Lung microvascular endothelial cell (primary cell): ENCODE data around the gene USP47. TPM values are rescaled to one million over a fixed set of nuclear protein-coding genes. Genes with fewer than 3 reads are reported as not detected.
A peak's percentile ranks its signal among the peaks of the same experiment; 100 is the strongest.

Experiments used
- DNase-seq, 2 donors: peaks; one replicate each; pipeline versions ENCODE4 v3.0.0 to v3.0.0-alpha.2; 2010; ENCODE audit warnings: low read depth in 2 of 2
- total RNA-seq: library from RNA; depleted of rRNA; stranded (reverse); fragments of >200 nt; gene quantifications from 2 replicates; pipeline ENCODE4 v1.2.1, GENCODE V29; 2014

USP47 gene
- total RNA-seq, 1 donor from 2014 or later = 59.1 TPM

DNA sequence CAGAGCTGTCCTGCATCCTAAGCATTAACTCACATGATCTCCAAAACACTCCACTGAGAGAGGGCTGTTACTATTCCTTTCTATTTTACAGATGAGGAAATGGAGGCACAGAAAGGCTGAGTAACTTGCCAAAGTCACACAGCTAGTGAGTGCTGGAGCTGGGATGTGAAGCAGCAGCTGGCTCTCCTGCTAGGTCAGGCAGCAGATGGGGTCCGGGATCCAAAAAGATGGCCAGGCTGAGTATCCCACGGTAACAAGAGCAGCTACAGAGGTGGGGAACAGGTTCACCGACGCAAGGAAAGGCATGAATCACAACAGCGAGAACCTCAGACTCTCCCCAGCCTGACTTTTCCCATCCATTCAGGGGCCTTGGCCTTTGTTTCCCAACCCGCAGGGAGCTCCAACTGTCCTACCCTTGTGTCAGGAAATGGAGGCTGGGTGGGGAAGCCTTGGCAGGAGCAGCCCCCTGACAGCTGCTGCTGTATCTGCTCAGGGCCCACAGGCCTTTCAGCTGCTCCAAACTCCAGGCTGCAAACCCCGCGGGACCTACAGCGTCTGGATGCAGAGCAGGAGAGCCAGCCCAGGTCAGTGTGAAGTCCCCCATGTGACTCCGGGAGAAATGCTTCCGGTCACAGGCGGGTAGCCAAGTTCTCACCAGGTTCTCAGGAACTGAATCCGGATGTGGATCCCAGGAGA lies 137.2 kb downstream of the USP47 start:
- peak; percentile 81 to 95 for DNase-seq

DNA sequence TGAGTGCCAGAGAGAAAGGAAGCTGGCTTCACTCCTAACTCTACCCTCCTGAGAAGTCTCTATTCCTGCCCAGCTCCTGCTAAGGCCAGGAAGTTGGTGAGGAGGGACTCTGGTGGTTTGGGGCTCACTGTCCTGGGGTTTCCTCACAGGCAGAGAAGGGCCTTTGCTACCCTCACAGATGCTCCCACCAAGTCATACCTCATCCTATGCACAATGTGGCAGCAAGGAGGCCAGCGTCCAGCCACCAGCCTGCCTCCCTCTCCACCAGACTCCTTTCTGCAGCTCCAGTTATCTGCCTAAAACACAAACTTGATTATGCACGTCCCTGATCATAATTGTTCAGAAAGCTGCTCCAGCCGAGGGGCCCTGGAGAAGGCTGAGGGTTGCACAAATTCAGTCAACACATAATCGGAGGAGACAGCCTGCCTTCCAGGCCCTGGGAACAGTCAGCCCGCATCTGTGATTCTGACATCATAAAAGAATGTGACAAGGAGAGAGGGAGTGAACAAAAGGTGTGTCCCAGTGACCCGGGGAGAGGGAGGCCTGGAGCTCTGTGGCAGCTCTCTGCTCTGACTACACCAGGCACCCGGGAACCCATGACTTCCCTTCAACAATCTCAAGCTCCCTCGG lies 137.8 kb downstream of the USP47 start:
- peak in 1 of 2 donors; percentile 64 for DNase-seq

DNA sequence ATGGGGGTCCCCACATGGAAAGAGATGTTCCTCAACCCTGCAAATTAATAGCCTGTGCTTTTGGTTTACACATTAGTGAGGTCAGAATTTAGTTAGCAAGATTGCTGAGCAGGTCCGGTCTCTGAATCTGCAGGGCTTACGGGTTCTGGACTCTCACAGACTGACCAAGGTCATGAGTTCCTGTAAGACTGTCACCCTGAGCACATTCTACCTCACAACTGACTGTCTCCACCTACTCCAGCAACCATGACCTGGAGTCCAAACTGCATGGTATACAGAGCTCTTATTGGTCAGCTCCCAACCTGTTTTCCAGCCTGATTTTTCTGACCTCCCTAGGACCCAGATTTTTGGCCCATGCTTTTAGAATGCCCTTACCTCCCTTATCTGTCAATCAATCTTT lies 138.4 kb downstream of the USP47 start:
- peak in 1 of 2 donors; percentile 33 for DNase-seq

DNA sequence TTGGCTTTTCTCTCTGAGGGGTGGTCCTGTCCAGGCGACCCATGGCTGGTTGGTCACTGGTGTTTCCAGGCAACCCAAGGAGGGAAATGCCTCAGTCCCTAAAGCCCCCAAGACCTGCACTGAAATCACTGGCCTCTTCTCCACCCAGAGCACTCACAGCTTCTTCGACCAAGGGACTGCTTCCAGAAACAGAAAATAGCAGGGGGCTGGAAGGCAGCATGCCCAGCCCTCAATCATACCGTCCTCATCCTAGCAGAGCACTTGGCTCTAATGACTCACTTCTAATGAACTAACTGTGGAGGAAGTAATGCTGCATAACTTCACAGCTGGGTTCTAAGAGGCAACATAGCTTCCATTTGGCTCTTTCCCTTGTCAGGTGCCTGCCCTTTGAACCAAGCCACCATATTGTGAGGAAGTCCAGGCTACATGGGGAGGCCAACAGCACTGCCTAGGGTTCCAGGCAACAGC lies 139.1 kb downstream of the USP47 start:
- peak in 1 of 2 donors; percentile 66 for DNase-seq

DNA sequence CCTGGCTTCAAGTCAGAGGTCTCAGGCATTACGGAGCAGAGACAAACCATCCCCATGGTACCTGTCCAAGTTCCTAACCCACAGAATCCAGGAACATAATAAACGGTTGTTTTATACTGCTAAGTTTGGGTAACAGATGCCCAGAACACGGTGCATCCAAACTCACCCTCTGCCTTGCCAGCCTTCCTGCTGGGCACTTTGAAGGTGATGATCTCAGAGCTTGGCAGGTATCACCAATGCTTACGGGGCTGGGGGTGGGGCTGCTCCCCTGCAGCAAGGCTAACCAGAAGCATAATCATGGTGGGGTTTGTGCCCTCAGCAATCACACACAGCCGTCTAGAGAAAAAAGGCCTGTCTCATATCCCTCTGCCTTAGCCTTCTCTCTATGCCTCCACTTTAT lies 139.6 kb downstream of the USP47 start:
- no peak for DNase-seq

DNA sequence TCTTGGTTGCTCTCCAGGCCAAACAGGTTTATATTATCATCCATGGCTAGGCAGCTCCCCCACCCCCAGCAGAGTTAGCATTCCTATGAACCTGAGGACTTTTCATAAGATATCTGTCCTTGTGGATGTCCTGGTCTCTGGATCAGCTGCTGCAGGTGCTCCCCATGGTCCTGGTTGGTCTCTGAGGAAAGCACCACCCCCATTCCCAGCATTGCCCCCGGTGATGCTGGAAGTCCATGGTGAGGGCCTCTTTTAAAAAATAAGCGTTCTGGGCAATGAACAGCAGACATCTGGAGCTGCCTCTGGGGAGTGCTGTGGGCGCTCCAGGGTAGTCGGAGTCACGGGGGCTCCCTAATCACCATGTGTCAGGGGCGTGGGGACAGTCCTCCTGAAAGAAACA lies 140.1 kb downstream of the USP47 start:
- no peak for DNase-seq

DNA sequence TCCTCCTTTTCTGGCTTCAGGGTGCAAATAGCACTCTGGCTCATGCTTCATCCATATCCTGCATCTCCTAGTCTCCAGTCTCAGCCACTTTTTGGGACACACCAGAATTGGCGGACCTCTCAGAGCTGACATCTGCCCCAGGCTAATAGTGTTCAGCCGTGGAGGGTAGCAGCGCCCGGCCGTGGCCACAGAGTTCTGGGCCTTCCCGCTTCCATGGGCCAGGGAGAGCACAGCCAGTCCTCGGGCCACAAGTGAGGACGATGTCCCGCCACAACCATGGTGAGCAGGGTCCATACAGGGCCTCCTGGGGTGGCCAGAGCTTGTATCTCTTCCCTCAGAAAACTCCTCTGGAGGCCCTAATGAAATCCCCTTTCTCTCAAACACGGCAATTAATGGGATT lies 140.7 kb downstream of the USP47 start:
- DNase-seq = no peak

DNA sequence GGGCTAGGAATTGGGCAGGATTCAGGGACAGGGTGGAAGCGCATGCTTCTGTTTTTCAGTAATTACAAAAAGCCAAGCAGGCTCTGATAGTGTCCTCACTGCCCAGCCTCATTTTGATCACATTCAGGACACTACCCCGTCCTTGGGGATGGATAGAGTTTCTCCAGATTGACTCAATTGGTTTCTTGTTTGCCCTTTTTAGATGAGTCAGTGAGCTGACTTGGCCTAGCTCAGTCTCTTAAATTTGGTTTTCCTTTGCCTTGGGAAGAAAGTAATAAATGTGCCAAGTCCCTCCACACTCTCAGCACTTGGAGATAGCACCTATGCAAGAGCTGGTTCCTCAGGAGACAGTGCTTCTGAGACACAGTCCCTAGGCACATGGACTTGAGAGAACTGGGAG lies 141.2 kb downstream of the USP47 start:
- DNase-seq = no peak

DNA sequence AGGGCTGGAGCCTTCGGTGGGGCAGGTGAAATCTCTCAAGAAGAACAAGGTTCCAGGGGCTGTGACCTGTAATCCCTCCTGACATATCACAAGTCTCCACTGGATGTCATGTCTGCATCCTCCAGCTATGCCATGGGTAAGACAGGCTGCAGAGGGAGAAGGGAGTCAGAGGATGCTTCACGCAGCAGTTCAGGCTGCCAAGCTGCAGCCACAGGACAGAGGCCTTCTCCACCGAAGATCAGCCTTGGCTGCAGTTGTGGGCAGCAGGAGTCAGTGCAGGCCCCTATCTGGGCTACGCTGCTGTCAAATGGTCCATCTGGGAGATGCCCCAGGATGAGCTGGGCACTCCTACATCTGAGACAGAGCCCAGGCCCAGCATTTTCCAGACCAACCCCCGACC lies 141.7 kb downstream of the USP47 start:
- no peak for DNase-seq

DNA sequence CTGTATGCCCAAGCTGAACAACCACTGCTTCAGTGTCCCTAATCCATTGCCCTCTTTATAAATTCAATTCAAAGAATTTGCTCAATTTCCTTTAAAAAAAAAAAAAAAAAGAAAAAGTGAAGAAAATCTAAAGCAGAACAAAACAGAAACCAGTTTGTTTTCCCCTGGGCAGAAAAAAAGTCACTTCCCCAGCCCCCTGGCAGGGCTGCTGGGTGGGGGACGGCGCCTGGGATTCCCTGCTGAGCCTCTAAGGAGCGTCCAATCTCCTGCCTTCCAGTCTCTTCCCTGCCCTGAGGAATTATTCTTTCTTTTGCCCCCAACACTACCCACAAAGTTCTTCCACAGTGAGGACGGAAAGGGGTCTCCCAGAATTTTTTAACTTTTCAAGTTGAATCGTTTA lies 142.8 kb downstream of the USP47 start:
- DNase-seq = no peak

DNA sequence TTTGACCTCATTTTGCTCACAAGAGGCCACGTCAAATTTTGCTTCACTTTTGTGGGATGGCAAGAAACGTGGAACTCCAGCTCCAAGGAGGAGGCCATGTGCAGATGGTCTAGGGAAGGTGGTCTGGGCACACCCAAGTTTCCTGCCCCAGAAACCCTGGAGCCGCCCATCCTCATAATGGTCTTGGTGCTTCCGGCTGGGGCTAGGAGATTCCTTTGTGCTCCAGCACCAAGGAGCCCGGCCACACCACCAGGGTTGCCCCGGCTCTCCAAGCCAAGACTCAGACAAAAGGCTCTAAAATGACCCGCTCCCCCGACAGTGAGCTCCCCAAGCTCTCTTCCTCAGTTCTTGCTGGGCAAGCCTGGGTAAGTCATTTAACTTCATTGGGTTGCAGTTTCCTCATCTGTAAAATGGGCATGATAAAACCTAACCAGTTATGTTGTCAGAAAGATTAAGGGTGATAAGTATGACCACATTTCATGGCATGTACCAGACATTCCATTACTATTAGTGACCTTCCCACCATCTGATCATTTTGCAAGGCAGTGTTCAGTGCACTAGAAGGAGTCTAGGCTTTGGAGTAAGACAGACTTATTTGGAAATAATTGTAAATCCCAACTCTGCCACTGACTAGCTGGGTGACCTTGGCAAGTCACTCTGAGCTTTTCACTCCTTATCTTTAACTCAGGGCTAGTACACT lies 143.4 kb downstream of the USP47 start:
- peak in 1 of 2 donors; percentile 40 for DNase-seq

DNA sequence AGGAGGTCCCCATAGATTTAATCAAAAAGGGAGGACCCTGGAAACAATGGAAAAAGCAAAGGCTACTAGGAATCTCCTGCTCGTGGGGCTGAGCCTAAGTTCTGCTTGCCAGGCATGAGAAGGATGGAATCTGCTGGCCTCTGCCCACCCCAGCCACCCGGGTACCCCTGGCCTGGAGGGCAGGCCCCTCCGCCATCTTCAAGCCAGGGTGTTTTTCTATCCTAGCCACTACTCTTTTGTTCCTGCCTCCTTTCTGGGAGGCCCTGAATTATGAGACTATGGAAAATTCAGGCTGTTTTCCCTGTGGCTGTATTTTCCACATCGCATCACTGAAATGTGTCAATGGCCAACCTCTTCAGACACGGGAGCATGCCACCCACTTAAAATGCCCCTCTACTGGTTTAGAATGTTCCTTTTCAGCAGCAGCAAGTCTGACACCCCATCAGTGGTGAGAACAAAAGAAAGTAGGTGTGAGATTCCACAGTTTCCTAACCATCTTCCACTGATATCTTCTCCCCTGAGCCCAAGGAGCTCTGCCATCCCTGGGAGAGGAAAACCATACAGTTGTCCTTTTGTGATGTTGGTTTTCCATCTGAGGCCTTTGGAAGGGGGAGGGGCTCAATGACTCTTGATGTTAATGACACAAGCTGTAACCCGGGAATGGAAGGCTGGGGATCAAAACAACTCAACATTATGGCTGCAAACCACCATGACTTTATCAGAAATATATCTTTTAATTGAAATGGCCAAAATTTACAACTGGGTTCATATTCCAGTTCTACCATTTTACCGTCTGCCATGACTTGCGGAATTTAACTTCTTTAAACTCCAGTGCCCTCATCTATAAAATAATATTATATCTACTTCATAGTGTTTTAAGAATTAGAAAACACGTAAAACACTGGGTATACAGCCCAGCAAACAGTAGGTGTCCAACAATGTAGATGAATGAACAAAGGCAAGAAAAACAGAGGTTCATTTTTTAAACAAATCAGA lies 144.5 kb downstream of the USP47 start:
- peak in 1 of 2 donors; percentile 74 for DNase-seq

DNA sequence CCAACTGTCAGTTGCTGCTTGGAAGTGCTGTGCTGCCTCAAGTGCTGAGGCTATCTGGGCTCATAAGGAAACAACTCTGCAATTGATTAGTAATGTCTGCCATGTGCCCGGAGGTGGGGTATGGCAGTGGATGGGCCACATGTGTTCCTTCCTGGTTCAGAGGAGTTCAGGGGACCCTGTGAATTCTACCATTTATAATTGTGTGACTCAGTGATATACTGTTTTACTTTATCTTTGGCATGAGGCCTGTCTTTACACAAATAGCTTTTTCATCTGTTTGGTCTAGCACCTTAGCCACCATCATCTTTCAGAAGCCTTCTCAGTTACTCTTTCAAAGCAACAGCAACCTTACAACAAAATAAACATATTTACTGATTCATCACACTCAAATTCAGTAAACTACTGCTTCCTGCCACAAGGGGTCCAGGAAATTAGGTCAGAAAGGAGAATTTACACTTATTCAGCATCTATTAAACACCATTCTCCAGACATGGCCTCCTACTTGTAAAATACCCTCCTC lies 145.8 kb downstream of the USP47 start:
- peak; percentile 78 to 87 for DNase-seq

DNA sequence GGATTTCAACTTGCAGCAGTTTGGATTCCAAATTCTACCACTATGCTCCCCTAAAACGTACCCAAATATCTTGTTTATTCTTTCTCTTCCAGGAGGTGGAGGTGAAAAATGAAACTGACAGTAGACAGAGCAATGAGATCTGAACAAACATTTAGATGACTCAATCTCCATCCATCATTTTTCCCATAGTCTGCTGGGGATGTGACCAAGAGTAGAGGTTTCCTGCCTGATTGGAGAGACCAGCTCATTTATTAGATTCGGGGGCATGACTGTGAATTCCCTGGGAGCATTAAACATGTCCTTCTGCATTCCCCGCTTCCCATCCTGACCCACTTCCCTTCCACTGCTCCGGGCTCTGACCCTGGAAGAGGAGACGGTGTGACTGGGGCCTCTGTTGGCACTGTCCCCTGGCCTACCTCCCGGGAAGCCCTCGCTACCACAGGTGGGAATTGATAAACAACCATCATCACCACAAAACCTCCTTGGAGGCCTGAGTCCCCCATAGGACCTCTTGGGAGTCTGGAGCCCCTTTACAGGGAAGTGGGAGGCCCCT lies 146.4 kb downstream of the USP47 start:
- peak; percentile 94 to 97 for DNase-seq

DNA sequence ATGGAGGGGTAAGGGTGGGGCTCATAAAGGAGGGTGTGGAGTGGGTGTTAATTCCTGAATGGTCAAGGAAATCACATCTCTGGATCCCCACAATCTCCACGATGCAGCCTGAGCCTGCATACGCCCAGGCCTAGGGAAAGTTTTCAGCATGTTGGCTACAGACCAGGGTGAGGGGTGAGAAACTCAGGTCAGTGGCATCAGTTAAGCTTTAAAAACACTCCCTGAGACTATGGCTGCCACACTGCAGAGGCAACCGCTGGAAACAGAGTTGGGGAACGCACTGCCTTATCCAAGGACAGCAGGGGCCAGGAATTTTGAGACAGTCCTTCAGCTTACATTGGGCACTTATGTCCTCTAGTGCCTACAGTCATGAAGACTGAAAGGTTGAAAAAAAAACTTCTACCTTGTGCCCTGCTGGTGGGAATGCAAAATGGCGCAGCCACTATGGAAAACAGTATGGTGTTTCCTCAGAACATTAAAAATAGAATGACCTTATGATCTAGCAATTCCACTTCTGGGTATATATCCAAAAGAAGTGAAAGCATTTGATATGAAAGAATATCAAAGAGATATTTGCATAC lies 147.0 kb downstream of the USP47 start:
- DNase-seq = peak in 1 of 2 donors; percentile 72

DNA sequence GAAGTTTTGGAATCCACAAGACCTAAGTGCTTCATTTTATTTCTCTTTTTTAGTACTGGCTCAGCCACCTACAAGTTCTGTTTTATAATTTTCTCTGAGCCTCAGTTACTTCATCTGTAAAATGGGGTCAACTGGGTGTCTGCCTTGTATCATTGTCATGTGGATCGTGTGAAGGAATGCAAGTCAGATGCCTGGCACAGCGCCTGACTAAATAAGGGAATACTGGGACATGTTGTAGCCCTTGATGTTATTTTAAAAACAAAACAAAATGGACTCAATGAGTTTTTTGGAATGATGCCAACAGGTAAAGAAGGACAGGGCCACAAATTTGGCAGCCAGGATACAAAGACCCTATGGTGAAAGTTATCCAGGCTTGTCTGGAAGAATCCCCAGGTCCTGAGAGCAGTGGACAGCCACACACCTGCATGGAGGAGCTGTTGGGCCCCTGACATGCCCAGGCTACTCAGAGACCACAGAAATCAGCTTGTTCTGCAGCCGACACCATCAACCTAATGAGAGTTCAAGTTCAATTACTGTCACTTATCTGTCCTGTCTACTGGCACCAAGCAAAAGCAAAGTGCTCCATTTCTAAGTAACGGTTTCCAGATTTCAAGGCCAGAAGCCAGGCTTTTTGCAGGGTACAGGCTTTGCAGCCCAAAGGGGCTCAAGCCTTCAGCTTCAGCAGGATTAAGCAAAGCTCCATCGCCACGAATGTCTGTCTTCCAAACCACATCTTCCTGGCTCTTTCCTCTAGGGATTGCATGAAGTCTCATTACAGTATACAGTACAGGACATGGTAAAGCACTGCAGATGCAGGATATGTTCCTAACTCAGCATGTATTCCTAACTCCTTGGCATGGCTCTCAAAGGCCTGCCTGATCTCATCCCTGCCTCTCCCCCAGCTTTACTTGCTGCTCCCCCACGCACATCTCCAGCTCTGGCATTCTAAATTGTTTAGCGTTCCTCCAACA lies 148.3 kb downstream of the USP47 start:
- peak in 1 of 2 donors; percentile 88 for DNase-seq

DNA sequence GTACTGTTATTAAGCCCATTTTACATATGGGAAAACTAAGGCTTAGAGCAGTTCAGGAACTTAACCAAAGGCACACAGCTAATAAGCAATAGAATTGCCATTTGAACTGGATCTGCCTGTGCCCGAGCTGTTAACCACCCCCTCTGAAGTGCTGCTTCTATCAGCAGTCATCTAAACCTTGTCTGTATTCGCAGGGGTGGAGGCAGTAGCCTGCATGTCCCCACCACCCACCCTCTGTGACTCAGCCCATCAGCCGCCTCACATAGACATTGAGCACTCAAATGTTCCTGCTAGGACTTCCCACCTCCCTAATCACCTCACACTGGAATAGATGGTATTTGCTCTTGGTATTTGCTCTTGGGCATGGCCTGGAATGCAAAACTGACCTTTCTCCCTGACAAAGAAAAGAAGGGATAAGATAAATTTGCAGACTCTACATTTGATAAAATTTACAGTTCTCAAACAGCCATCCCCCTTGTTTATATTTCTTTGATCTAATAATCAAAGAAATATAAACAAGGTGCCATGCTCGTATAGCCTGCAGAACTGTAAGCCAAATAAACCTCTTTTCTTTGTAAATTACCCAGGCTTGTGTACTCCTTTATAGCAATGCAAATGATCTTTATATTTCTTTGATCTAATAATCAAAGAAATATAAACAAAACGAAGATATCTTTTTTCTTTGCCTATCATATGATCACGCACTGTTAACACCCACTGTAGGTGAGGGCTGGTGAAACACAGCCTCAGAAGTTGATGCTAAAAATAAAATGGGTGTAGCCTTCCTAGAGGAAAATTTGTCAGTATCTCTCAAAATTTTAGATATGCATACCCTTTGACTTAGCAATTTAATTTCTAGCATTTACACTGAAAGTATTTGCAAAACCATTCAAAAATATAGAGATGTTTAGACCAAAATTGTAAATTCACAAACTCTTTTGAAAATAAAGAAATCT lies 150.8 kb downstream of the USP47 start:
- DNase-seq = peak in 1 of 2 donors; percentile 47

DNA sequence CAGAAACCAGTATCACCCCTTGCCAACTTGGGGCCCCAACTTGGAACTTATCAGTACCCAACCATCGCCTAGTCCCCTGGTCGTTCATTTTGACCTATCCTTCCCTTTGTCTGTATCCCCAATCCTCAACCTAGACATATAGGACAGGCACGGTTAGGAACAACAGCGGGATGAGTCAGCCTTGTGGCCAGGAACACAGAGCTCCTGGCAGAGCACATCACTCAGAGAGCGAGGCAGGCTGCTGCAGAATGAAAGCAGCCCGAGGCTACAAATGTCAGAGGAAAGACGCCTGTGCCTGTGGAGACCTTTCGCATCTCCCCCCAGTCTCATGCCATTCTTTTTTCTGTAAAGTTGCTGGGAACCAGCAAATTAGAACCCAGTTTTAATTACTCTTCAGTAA lies 152.1 kb downstream of the USP47 start:
- DNase-seq = peak; percentile 86 to 87
